HG03066 (cell line): ENCODE measurements around the gene RDH5.

Experiments
- ATAC-seq: cut with Tn5 transposase; IDR thresholded peaks from one replicate; pipeline ENCODE4 v1.9.1; 2021; ENCODE audit warnings: low read depth; ENCODE audit not compliant: unreplicated experiment

The RDH5 gene

DNA sequence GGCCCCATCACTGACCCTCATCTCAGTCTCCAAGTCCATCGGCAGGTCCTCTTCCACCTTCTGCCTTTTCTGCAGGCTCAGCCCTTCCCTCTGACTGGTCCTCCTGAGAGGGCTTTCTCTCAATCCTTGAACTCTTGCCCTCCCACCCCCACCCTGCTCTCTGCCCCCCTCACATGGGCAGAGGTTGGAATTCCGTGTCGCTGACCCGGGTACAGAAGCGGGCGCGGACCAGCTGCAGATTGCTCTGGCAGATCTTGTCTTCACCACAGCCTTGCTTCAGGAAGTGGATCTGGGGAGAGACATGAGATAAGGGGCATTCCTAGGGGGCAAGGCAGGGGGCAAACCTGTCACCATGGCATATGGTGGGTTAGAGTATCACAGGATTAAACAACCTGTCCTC, 24.8 kb upstream of the RDH5 start:
- no peak for ATAC-seq

DNA sequence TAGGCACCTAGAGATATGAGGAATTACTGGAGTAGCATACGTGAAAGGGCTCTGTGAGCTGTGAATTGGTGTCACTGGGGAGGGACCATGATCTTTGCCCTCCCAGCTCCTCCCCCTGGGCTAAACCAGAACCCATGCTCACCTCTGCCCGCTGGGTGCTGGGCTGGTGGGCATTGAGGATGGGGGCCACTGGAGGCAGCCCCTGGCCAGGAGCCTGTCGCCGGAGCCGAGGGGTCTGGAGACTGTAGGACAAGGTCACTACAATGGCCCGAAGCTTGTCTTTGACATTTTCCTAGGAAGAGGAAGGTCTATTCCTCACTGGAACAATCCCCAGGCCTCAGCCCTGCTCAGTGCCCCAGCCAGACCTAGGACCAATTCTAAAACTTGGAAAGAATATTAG, 24.1 kb upstream of the RDH5 start:
- no peak for ATAC-seq

DNA sequence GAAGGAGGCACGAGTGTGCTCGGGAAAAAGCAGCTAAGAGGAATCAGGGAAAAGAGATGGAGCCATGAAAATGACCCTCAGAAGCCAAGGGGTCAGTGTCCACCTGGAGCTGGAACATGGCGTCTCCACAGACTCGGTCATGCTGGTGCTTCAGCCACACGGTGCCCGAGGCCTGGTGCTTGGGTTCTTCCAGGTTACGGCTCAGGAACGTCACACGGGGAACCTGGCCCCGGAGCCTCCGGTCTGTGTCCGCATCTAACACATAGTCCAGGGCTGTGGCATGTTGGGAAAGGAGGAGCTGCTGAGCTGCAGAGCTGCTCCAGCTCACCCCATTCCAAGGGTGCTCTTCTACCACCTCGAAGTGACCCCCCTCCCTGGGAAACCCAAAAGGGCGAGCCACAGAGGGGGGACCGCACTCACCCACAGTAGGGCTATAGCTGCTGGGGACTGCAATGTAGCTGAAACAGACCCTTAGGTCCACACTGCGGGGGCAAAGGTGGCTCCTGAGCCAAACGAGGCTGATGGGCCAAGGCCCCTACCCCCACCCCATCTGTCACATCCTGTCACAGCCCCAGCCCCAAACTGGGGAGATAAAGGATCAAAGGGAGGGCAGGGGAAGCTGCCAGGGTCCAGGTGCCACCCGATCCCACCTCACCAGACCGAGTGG, 23.3 kb upstream of the RDH5 start:
- no peak for ATAC-seq

DNA sequence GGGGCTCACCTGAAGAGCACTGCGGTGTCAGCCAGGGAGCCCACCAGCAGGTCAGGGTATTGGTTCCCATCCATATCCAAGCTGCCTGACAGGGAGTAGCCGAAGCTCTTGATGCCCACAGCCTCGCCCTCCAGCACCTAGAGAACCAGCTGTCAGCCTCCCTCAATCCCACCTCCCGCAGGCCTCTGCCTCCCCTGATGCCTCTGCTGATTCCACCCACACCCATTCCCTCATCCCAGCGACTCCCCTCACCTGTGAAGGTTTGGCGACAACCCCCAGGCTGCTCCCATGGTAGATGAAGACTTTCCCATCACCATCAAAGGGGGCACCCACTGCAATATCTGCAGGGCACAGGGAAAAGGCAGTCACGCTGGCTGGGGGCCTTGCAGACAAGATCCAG, 22.5 kb upstream of the RDH5 start:
- ATAC-seq, result no peak

GRCh38 chr12:55698241-55698955, 21.8 kb upstream of the RDH5 start:
- ATAC-seq, result no peak

DNA sequence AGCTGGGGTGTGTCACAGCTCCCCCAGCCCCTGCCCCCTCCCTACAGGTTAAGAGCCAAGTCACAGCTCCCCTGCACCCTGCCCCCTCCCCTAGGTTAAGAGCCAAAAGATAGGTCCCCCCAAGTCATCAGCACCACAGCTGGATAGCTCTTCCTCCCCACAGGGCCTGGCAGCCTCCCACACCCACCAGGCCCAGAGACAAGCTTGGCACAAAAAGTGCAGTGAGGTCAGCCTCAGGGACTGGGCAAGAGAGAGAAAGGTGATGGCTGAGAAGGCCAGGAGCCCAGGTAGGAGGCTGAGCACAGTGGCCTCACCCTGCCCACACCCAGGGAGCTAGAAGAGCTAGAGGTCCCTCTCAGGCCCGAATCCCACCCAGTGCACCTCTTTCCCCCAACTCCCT, 21.2 kb upstream of the RDH5 start:
- ATAC-seq, result no peak

DNA sequence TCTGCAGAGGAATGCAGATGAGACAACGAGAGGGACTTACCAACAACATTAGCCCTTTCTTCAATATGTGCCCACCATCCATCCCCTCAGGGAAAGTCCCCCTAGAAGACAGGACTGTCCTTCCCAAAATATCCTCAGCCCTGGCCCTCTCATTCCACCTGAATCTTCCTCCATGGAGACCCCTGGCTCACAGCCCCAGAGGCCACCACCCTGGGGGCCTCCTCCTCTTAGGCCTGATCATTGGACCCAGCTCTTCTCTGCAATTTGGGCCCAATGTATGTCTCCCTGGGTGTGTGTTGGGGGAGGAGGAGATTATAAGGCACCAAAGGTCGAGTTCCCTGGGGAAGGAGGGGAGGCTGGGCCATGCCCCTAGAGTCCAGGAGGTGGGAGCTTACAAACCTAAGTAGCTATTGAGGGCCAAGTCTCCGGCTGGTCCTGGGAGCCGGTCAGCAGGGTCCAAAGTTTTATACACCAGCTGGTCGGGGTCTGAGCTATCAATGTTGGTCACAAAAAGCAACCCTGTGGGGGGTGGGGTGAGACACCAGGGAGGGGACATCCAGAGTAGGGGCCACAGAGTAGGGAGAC, 20.6 kb upstream of the RDH5 start:
- no peak for ATAC-seq

DNA sequence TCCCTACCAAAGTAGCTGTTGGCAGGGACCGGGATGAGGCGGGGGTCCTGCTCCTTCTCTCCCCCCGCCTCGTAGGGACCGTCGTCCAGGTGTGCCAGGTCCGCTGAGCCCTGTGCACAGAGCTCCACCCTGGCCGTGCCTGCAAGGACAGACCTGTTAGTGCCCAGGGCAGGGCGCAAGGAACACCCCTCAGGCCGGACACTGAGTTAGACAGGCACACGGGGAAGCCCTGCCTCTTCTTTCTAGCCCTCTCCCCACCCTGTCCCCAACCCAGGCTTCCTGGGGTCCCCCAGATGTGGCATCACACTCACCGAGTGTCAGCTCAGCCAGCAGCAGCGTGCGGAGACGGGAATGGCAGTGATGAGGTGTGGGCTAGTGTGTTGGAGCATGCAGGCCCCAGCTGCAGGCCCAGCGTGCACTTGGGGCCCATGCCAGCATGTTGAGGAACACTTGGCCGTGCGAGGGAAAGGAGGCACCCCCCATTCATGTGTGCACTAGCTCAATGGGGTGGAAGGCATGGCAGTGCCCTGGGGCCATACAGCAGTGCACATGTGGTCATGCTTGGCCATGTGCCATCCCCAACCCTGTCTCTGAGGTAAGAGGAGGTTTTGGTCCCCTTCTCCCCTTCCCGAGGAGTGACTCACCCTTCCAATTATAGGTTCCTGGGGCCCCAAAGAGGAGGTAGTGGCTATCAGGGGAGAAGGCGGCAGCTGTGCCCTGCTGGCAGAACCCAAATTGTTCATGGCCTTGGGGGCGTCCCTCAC, 19.8 kb upstream of the RDH5 start:
- no peak for ATAC-seq

DNA sequence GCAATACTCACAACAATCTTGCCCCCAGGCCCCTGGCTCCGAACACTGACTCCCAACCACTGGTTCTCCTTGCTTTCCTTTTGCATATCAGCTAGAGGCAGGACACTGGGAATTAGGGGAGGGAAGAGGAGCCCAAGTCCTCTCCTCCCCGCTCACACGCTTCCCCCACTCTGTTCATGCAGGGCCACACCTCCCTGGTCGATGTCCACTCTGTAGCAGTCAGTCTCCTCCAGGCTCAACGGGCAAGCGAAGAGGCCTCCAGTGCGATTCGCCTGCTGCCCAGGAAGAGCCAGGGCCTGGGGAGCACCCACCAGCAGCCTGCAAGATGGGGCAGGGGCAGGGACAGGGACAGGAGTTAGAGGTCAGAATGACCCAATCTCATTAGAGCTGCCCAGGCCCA, 17.3 kb upstream of the RDH5 start:
- no peak for ATAC-seq

- no peak for ATAC-seq
These were observed 16.9 kb upstream of the RDH5 start for GRCh38 chr12:55703288-55703687.

DNA sequence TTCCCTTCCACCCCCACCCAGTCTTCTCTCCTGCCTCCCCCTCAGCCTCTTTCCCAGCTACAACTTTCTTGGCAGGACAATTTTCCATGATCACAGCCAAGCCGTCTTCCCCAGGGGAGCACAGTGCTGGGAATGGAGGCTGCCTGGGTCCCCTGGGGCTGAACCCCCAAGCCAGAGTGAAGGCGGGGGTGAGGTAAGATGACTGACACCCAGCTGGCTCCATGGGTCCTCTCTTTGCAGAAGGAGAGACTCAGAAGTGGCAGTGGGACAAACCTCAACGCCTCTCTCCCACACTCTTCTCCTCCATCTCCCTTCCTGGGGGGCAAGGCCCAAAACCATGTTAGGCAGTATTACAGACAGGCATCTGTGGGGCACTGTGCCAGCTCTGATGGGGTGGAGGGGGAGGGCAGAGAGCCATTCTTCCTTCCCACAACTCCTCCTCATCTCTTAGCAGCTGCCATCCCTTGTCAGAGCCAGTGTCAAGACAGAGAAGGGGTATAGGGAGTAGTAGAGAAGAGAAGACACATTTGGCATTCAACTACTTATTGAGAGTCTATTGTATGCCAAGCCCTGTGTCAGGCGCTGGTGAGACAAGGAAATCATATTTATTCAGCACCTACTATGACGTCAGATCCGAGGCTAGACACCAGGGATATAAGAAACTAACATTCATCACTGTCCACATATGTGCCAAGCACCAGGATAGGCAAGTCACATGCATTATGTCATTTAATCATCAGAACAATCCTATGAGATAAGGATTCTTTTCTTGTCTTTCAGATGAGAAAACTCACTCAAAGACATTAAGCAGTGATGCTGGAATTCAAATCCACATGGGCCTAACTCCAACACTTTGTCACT, 16.1 kb upstream of the RDH5 start:
- ATAC-seq, result no peak

GRCh38 chr12:55704824-55705718, 15.1 kb upstream of the RDH5 start:
- ATAC-seq, result no peak

- ATAC-seq, result no peak
These were observed 14.3 kb upstream of the RDH5 start for GRCh38 chr12:55705782-55706402.

DNA sequence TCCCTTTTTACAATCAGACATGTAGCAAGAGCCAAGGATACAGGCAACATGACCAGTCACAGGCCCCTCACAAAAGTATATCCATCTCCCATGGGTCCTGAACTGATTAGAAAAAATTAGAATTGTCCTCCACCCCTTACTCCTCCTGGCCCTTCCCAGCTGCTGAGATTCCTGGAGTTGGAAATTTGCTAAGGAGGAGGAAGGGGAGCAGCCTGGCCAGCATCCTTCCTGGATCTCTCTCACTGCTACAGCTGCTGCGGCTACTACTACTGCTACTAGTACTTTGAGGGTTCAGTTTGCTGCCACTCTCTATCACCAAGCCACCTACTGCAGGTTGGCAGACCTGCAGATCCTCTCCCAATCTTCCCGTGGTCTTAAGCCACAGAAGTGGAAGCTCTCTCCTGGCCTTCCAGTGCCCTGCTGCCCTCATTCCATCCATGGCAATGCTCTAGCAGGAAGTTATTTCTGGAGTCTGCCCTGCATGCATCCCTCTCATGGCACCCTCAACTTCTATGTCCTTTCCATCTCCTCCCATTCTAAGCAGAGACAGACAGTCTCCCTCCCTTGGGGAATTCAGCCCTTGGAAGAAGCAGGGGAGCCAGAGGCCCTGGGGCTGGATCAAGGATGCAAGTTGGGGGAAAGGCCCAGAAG, 13.5 kb upstream of the RDH5 start:
- no peak for ATAC-seq

- ATAC-seq, result no peak
These were observed 12.9 kb upstream of the RDH5 start for GRCh38 chr12:55707219-55707671.

DNA sequence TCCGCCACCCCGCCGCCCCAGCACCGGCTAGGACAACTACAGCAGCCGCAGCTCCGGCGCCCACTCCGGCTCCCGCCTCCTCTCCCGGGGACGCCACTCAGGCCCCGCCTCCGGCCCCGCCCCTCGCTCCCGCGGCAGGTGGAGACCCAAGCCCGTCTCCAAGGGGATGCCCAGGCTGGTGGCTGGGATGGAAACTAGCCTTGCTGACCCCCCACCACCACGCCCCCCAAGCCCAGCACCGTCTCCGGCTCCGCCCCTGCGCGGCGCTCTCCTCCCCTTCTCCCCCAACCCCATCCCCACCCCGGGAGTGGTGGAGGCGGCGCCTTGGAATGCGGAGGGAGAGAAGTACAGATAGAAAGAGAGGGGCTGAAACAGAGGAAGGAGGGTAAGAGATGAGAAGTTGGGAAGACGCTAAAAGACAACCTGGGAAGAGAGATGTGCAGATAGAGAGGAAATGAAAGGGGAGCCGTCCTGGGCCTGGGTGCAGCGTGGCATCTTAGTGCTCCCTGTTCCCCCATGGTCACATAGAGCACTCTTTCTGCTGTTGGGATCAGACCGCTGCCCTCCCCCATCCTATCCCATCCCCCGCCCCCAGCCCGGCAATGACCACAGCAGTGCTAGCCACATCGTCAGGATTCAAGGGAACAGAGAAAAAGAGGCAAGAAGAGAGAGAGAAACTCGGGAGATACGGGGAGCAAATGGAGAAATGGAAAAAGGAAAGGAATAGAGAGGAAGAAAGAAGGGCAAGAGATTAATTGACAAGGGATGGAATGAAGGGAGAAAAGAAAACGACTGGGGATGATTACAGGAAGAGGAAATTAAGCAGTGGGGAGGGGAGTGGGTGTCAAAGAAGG, 12.1 kb upstream of the RDH5 start, which contains the start of gene ITGA7:
Gene ITGA7, minus strand, starts transcription at position 64 of the 854 bp plus-strand sequence. CDS start 222 bp downstream, outside the sequence.
- peak; percentile 54 for ATAC-seq

DNA sequence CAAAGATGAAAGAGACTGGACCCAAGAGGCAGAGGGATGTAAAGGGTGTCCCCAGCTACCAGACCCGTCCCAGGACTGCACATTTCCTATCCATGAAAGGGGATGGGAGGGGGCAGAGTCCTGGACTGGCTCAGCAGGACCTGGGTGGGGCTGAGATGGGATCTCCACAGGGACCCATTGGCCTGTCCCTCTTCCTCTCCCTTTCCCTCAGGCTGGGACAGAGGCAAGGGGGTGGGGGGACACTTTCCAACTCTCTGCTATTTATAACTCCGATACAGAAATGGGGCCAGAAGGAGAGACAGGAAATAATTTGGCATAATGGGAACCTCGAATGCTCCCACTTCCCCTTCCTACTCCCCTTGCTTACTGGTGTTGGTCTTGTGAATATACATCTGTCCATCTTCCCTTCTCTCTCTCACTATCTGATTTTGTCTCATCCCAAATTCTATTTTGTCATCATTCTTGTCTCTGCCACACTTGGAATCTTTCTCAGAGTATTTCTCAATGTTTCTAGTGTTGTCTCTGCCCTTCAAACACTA, 11.4 kb upstream of the RDH5 start:
- no peak for ATAC-seq
